HCT116 (cell line): ENCODE data around the gene ZNF512. TPM values are rescaled to one million over a fixed set of nuclear protein-coding genes. Genes with fewer than 3 reads are reported as not detected.
A peak's percentile ranks its signal among the peaks of the same experiment; 100 is the strongest.

Experiments
- ATAC-seq: fragments of 200-7000 bp; cut with Tn5 transposase; 2 replicates; pipeline ENCODE4 v1.9.1; 2020; ENCODE audit warnings: mild to moderate bottlenecking, moderate library complexity
- Bru-seq: library from RNA; stranded (reverse); fragments of 400-500 nt; gene quantifications from one replicate; lab custom pipeline; 2021; lab: Mats Ljungman, UMichigan
- BruChase-seq, 2 experiments: library from RNA; stranded (reverse); fragments of 400-500 nt; gene quantifications; one replicate each; lab custom pipeline; 2021; lab: Mats Ljungman, UMichigan
- BruUV-seq: library from RNA; stranded (reverse); fragments of 400-500 nt; replicated peaks from 2 replicates; lab custom pipeline; 2021; lab: Mats Ljungman, UMichigan
- CTCF ChIA-PET: fragments of 300-600 bp; sonication (Branson Sonifier 250); formaldehyde crosslinking; loops from one replicate; lab custom pipeline; 2021; ENCODE audit warnings: antibody characterized with exemption; lab: Charles Lee
- POLR2A ChIA-PET: fragments of 300-600, 350-600 bp; sonication (Branson Sonifier 250); formaldehyde crosslinking; loops from one replicate; lab custom pipeline; 2021; ENCODE audit warnings: antibody characterized with exemption; lab: Charles Lee
- RAD21 ChIA-PET, 2 experiments: fragments of 300-600 bp; sonication (Branson Sonifier 250); formaldehyde crosslinking; loops; one replicate each; lab custom pipeline; 2023; ENCODE audit warnings: low total read pairs in 2 of 2; ENCODE audit not compliant: uncharacterized antibody in 2 of 2, unreplicated experiment in 2 of 2, low non-redundant PET in 1 of 2; lab: Charles Lee
- DNase-seq: peaks from one replicate; pipeline ENCODE4 v3.0.0-alpha.2; 2010; ENCODE audit warnings: low read depth, low spot score
- H2AFZ ChIP-seq: fragments of 200-600 bp; shearing (Covaris generic), sonication (generic); 2 replicates; pipeline ENCODE4 v1.6.1; 2017; ENCODE audit warnings: low read depth, mixed run types, mixed read lengths, antibody characterized with exemption, low read length; ENCODE audit not compliant: poor library complexity, severe bottlenecking
- H3K27ac ChIP-seq: 2 replicates; pipeline ENCODE4 v1.5.1; 2012; ENCODE audit warnings: low read depth, low read length
- H3K27me3 ChIP-seq: fragments of 200-600 bp; sonication (generic); 2 replicates; pipeline ENCODE4 v1.6.1; 2016; ENCODE audit warnings: mixed run types, low read length, mixed read lengths; ENCODE audit not compliant: insufficient read depth
- H3K36me3 ChIP-seq, 2 experiments: fragments of 200-500 bp in 1 of 2; fragments of 200-600 bp in 1 of 2; sonication (Bioruptor generic) in 1 of 2; sonication (generic) in 1 of 2; 2 replicates each; pipeline versions ENCODE4 v1.5.1 to v1.6.1; 2014 to 2016; ENCODE audit warnings: low read length in 2 of 2, inconsistent platforms in 1 of 2, mixed read lengths in 1 of 2, mixed run types in 1 of 2; ENCODE audit not compliant: insufficient read depth in 2 of 2, control insufficient read depth in 1 of 2
- H3K4me1 ChIP-seq, 2 experiments: fragments of 200-600 bp in 1 of 2; sonication (generic) in 1 of 2; 2 replicates each; pipeline versions ENCODE4 v1.5.1 to v1.6.1; 2012 to 2017; ENCODE audit warnings: low read length in 2 of 2, inconsistent platforms in 1 of 2, mild to moderate bottlenecking in 1 of 2, mixed read lengths in 1 of 2, mixed run types in 1 of 2, moderate library complexity in 1 of 2; ENCODE audit not compliant: insufficient read depth in 2 of 2, control insufficient read depth in 1 of 2
- H3K4me2 ChIP-seq: fragments of 200-600 bp; sonication (generic); 2 replicates; pipeline ENCODE4 v1.6.1; 2017; ENCODE audit warnings: mixed run types, low read length, mixed read lengths
- H3K4me3 ChIP-seq, 2 experiments: fragments of 200-600 bp in 1 of 2; sonication (generic) in 1 of 2; replicated peaks in 1 of 2; 2 replicates each; pipeline ENCODE4 v1.5.1; 2011 to 2016; ENCODE audit warnings: low read length in 2 of 2, control low read depth in 1 of 2, low read depth in 1 of 2, mild to moderate bottlenecking in 1 of 2, mixed read lengths in 1 of 2, mixed run types in 1 of 2
- H3K79me2 ChIP-seq: fragments of 200-600 bp; sonication (generic); 2 replicates; pipeline ENCODE4 v1.6.1; 2017; ENCODE audit warnings: mild to moderate bottlenecking, mixed run types, low read length, moderate library complexity, mixed read lengths; ENCODE audit not compliant: insufficient read depth
- H3K9ac ChIP-seq: fragments of 200-600 bp; sonication (generic); 2 replicates; pipeline ENCODE4 v1.6.1; 2016; ENCODE audit warnings: low read length, mixed read lengths
- H3K9me2 ChIP-seq: fragments of 200-600 bp; sonication (generic), shearing (Covaris generic); 2 replicates; pipeline ENCODE4 v1.6.1; 2017; ENCODE audit warnings: mixed run types, mild to moderate bottlenecking, moderate library complexity; ENCODE audit not compliant: insufficient read depth
- H3K9me3 ChIP-seq, 2 experiments: fragments of 200-500 bp in 1 of 2; fragments of 200-600 bp in 1 of 2; sonication (Bioruptor generic) in 1 of 2; sonication (generic) in 1 of 2; 2 replicates each; pipeline ENCODE4 v1.6.1; 2014 to 2017; ENCODE audit warnings: low read length in 2 of 2, mixed read lengths in 2 of 2, inconsistent platforms in 1 of 2, low read depth in 1 of 2, mild to moderate bottlenecking in 1 of 2, mixed run types in 1 of 2, moderate library complexity in 1 of 2; ENCODE audit not compliant: control insufficient read depth in 1 of 2, insufficient read depth in 1 of 2
- H4K20me1 ChIP-seq: fragments of 200-600 bp; sonication (generic), shearing (Covaris generic); 2 replicates; pipeline ENCODE4 v1.6.1; 2017; ENCODE audit warnings: mixed run types, mild to moderate bottlenecking, moderate library complexity; ENCODE audit not compliant: insufficient read depth
- ATF3 ChIP-seq: IDR thresholded peaks from 2 replicates; pipeline ENCODE4 v1.6.1; 2012
- CBX3 ChIP-seq: IDR thresholded peaks from 2 replicates; pipeline ENCODE4 v1.6.1; 2012; ENCODE audit warnings: low read depth
- CEBPB ChIP-seq: IDR thresholded peaks from 2 replicates; pipeline ENCODE4 v1.6.1; 2012; ENCODE audit warnings: low read depth
- CTCF ChIP-seq, 3 experiments: fragments of 200-600 bp in 1 of 3; sonication (generic) in 1 of 3; IDR thresholded peaks in 2 of 3; conservative IDR thresholded peaks in 1 of 3; 2 replicates each; pipeline ENCODE4 v1.5.1; 2012 to 2017; ENCODE audit warnings: low read depth in 2 of 3, low read length in 2 of 3, antibody characterized with exemption in 1 of 3, borderline replicate concordance in 1 of 3, control low read depth in 1 of 3, mild to moderate bottlenecking in 1 of 3, mixed read lengths in 1 of 3, mixed run types in 1 of 3, moderate library complexity in 1 of 3; ENCODE audit not compliant: insufficient read depth in 1 of 3
- EGR1 ChIP-seq: IDR thresholded peaks from 2 replicates; pipeline ENCODE4 v1.6.1; 2012; ENCODE audit warnings: low read depth
- ELF1 ChIP-seq: IDR thresholded peaks from 2 replicates; pipeline ENCODE4 v1.6.1; 2012; ENCODE audit warnings: low read depth, borderline replicate concordance
- EZH2 ChIP-seq: fragments of 200-600 bp; sonication (generic); IDR thresholded peaks from 2 replicates; pipeline ENCODE4 v1.6.1; 2017; ENCODE audit warnings: antibody characterized with exemption, mixed run types
- EZH2phosphoT487 ChIP-seq: fragments of 200-600 bp; IDR thresholded peaks from 2 replicates; pipeline ENCODE4 v1.6.1; 2018; ENCODE audit warnings: antibody characterized with exemption, borderline replicate concordance
- FOSL1 ChIP-seq: IDR thresholded peaks from 2 replicates; pipeline ENCODE4 v1.6.1; 2012; ENCODE audit warnings: low read depth
- JUND ChIP-seq: IDR thresholded peaks from 2 replicates; pipeline ENCODE4 v1.6.1; 2012
- MAX ChIP-seq: IDR thresholded peaks from 2 replicates; pipeline ENCODE4 v1.6.1; 2012
- POLR2A ChIP-seq: IDR thresholded peaks from 2 replicates; pipeline ENCODE4 v1.7.0; 2011; ENCODE audit warnings: borderline replicate concordance; ENCODE audit not compliant: insufficient read depth, insufficient read length; ENCODE audit errors: extremely low read depth
- POLR2AphosphoS5 ChIP-seq: IDR thresholded peaks from 2 replicates; pipeline ENCODE4 v1.6.1; 2011; ENCODE audit warnings: mild to moderate bottlenecking, low read depth, low read length, moderate library complexity
- RAD21 ChIP-seq: IDR thresholded peaks from 2 replicates; pipeline ENCODE4 v1.6.1; 2012; ENCODE audit warnings: low read depth, mild to moderate bottlenecking
- REST ChIP-seq: IDR thresholded peaks from 2 replicates; pipeline ENCODE4 v1.6.1; 2012; ENCODE audit warnings: low read depth
- SIN3A ChIP-seq: IDR thresholded peaks from 2 replicates; pipeline ENCODE4 v1.6.1; 2012; ENCODE audit warnings: low read depth
- SP1 ChIP-seq: IDR thresholded peaks from 2 replicates; pipeline ENCODE4 v1.6.1; 2012; ENCODE audit warnings: low read depth
- SRF ChIP-seq: IDR thresholded peaks from 2 replicates; pipeline ENCODE4 v1.6.1; 2012; ENCODE audit warnings: low read depth
- TCF7L2 ChIP-seq: IDR thresholded peaks from 2 replicates; pipeline ENCODE4 v1.7.0; 2011; ENCODE audit warnings: borderline replicate concordance, inconsistent platforms; ENCODE audit not compliant: insufficient read depth, insufficient read length; ENCODE audit errors: extremely low read depth
- YY1 ChIP-seq: IDR thresholded peaks from 2 replicates; pipeline ENCODE4 v1.6.1; 2011; ENCODE audit warnings: low read length, low read depth, moderate library complexity, mild to moderate bottlenecking; ENCODE audit not compliant: insufficient replicate concordance; ENCODE audit errors: extremely low read depth
- ZFX ChIP-seq: fragments of 450-650 bp; IDR thresholded peaks from 2 replicates; pipeline ENCODE4 v1.6.1; 2017
- intact Hi-C: fragments of 100-400 bp; cut with micrococcal nuclease; formaldehyde crosslinking; loops from 2 replicates; pipeline ENCODE4 v1.10.0; 2022
- long read RNA-seq: library from polyadenylated mRNA; unstranded; transcript quantifications from one replicate; pipeline ENCODE4 v2.0.0, GENCODE V29; 2021; ENCODE audit not compliant: unreplicated experiment
- polyA plus RNA-seq: library from polyadenylated mRNA; unstranded; fragments of >200 nt; gene quantifications from 2 replicates; pipeline ENCODE4 v1.2.1, GENCODE V29; 2012; ENCODE audit warnings: missing spikeins
- total RNA-seq: library from RNA; stranded (reverse); gene quantifications from one replicate; pipeline ENCODE4 v1.2.1, GENCODE V29; 2021; ENCODE audit not compliant: unreplicated experiment

ZNF512 gene
- 33.0 TPM for total RNA-seq
- polyA plus RNA-seq = 9.3 and 17.7 TPM in 2 replicates
- percentile 92 among the genes with signal in this experiment for Bru-seq, nascent RNA
- BruChase-seq, experiment 1, labeled RNA remaining after a 6-hour chase = percentile 95 among the genes with signal in this experiment
- percentile 98 among the genes with signal in this experiment for BruChase-seq, experiment 2, labeled RNA remaining after a 2-hour chase
- long read RNA-seq, transcript ZNF512-201 (14 exons, 3,541 nt) = major isoform, 22 of 52 reads
- long read RNA-seq, transcript ZNF512-208 (13 exons, 3,543 nt) = minor isoform, 15 of 52 reads
- long read RNA-seq, partial matches to known transcripts = 3 of 52 reads
- long read RNA-seq, other reads (novel, unspliced or antisense) = 12 of 52 reads

GRCh38 chr2:27582695-27583389 is at the start of gene ZNF512:
ZNF512 (plus strand) TSS chr2:27583042; CDS start chr2:27583113, 71 bp downstream.
- BruUV-seq = no TSS peak
- peak within 1 kb of the TSS; percentile 89 for H3K9ac ChIP-seq
- H3K9me2 ChIP-seq = no peaks in the 10 kb centered on the region
- peaks cover 0 to 19% of the 10 kb centered on the region in 2 experiments; a peak in 2 of 4 replicates for H3K4me1 ChIP-seq
- POLR2A ChIA-PET = interaction anchor here (0.9 to 1.3 kb wide), 3 partner anchors 45 to 57 kb away, joined by 3 to 4 read pairs (median 3); no protein-coding TSS in a partner anchor
- peak within 1 kb of the TSS; percentile 94 to 95 for H3K4me3 ChIP-seq
- peak within 1 kb of the TSS; percentile 96 for H3K4me2 ChIP-seq
- H4K20me1 ChIP-seq = no peaks in the 10 kb centered on the region
- intact Hi-C loops = loop anchor here (10.0 kb wide), 1 partner anchor 158 kb away; the partner anchor contains the start of gene NRBP1
- RAD21 ChIA-PET = no interaction called here
- ATAC-seq (peak; percentile 97), DNase-seq (peak; percentile 89)
- no peaks in the 10 kb centered on the region for H3K27me3 ChIP-seq
- peak within 1 kb of the TSS; percentile 58 for H3K27ac ChIP-seq
- no peaks in the 10 kb centered on the region; a peak in 1 of 4 replicates for H3K9me3 ChIP-seq
- peaks cover 50% of the 10 kb centered on the region for H3K79me2 ChIP-seq
- H2AFZ ChIP-seq = peak within 1 kb of the TSS; percentile 66
- no peaks in the 10 kb centered on the region for H3K36me3 ChIP-seq
- CTCF ChIA-PET = no interaction called here
- TF ChIP-seq CBX3 (no peak), ATF3 (no peak), SIN3A (peak; percentile 68; the same call in 1 of the 2 replicates), SP1 (no peak), CTCF (IDR thresholded peaks at IDR 0.05 in 2 of 3, conservative IDR thresholded peaks at IDR 0.05 in 1 of 3; ENCODE audit: borderline replicate concordance in 1 of 3, insufficient read depth in 1 of 3, low read depth in 2 of 3, low read length in 2 of 3) (no peak), EZH2 (no peak), FOSL1 (no peak), SRF (no peak), EGR1 (no peak), EZH2phosphoT487 (no peak), CEBPB (no peak), TCF7L2 (no peak), ELF1 (peak; percentile 81), ZFX (peak; percentile 70), JUND (no peak; the same call in 1 of the 2 replicates), POLR2A (peak; percentile 80), YY1 (no peak), MAX (peak; percentile 52; the same call in 1 of the 2 replicates), POLR2AphosphoS5 (peak; percentile 94), REST (no peak), RAD21 (no peak)
